Measurements from ENCODE around the gene EXOSC10.

EXOSC10 gene

GRCh38 chr1:11059155-11059967 is 40.3 kb downstream of the EXOSC10 start:
- peak overlapping the region; percentile 89 for H3K4me3 ChIP-seq (ENCODE audit: low read depth, low read length)
- no peak for TF ChIP-seq CTCF (IDR thresholded peaks at IDR 0.05; ENCODE audit: low read depth, low read length)

DNA sequence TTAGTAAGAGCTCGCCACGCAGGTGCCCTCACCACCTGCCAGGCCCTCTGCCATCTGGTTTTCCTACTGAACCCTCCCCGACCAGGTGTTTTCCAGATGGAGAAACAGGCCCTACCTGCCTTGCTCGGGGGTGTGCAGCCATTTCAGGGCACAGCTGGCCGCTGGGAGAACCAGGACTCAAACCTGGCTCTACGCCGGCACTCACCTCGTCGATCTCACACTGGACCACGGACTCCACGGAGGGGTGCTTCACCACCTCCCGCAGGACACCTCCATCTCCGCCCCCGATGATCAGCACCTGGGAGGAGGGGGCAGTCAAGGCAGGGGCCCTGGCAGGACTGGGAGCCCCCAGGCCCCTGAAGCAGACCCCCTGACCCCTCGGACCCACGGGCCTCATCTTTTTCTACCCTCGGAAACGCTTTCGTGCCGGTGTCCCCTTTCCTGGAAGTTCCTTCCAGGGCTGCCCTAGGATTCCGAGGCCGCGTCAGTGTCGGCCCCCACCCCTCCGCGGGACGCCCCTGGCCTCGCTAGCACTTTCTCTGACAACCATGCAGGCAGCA is 41.0 kb downstream of the EXOSC10 start:
- TF ChIP-seq CTCF (IDR thresholded peaks at IDR 0.05; ENCODE audit: low read depth, low read length), result no peak
- H3K4me3 ChIP-seq (ENCODE audit: low read depth, low read length), result peak overlapping the region; percentile 89

DNA sequence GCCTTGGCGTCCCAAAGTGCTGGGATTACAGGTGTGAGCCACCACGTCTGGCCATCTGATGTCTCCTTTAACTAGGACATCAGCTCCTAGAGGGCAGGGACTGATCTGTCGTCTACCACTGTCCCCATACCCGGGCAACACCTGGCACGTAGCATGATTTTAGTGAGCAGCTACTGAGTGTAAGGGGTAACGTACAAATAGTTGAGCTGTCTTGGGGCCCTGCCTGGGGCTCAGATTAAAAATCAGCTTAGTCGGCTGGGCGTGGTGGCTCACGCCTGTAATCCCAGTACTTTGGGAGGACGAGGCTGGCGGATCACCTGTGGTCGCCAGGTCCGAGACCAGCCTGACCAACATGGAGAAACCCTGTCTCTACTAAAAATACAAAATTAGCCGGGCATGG is 41.6 kb downstream of the EXOSC10 start:
- H3K4me3 ChIP-seq (ENCODE audit: low read depth, low read length), result no peak overlapping the region
- no peak for TF ChIP-seq CTCF (IDR thresholded peaks at IDR 0.05; ENCODE audit: low read depth, low read length)

DNA sequence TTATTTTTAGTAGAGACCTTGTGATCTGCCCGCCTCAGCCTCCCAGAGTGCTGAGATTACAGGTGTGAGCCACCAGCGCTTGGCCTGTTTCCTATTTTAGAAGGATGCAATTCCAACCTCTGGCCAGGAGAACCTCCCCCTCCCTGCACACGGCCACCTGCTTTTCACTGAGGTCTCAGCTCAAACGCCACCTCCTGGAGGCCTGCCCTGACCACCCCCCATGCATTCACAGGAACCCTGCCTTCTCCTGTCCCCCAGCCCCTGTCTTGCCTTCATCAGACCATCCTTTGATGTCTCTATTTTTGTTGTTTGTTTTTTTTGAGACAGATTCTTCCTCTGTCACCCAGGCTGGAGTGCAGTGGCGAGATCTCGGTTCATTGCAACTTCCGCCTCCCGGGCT is 42.2 kb downstream of the EXOSC10 start:
- no peak for TF ChIP-seq CTCF (IDR thresholded peaks at IDR 0.05; ENCODE audit: low read depth, low read length)
- no peak overlapping the region for H3K4me3 ChIP-seq (ENCODE audit: low read depth, low read length)

DNA sequence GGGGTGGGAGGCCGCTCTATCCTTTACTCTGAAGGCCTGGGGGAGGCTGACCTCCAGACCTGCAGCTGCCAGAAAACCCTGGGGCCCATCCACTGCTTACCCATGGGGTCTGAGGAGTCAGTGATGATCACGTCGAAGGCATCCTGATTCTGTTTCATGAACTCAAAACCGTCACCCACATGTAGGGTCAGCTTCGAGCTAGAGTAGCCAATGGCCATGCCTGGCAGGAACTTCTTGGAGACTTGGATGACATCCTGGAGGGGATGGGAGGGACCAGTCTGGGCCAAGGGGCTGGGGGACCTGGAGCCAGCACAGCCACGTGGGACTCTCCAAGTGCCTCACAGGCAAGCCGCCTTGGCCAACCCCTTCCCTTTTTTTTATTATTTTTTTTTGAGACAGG is 43.2 kb downstream of the EXOSC10 start:
- H3K4me3 ChIP-seq (ENCODE audit: low read depth, low read length), result no peak overlapping the region
- no peak for TF ChIP-seq CTCF (IDR thresholded peaks at IDR 0.05; ENCODE audit: low read depth, low read length)

GRCh38 chr1:11055676-11056075 is 44.0 kb downstream of the EXOSC10 start:
- TF ChIP-seq CTCF (IDR thresholded peaks at IDR 0.05; ENCODE audit: low read depth, low read length), result no peak
- no peak overlapping the region for H3K4me3 ChIP-seq (ENCODE audit: low read depth, low read length)

DNA sequence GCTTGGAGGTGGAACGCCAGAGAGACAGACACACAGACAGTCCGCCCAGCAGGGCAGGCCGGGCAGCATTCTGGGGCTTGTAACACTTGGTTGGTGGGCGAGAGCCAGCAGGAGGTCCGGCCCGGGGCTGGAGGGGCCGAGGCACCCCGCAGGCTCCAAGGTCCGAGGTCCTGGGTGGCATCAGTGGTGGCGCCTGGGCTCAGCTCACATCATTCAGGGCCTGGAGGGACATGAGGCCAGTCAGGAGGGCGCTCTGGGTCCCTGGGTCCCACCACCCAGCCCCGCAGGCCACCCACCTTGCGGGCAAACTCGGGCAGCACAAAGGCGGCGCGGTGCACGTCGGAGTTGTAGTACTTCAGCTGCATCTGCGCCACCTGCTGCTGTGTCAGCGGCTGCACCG is 45.0 kb downstream of the EXOSC10 start:
- TF ChIP-seq CTCF (IDR thresholded peaks at IDR 0.05; ENCODE audit: low read depth, low read length), result no peak
- no peak overlapping the region for H3K4me3 ChIP-seq (ENCODE audit: low read depth, low read length)
